ENCODE data around the gene STPG4. TPM values are rescaled to one million over a fixed set of nuclear protein-coding genes. Genes with fewer than 3 reads are reported as not detected.

Gene STPG4
- total RNA-seq, 3 donors from 2014 or later (not counting 1 experiment from before 2014, with no cell fraction given), result 0.21 to 0.65 TPM; not detected in 1

GRCh38 chr2:47196046-47196445 is 40.9 kb upstream of the STPG4 start:
- TF ChIP-seq CTCF (IDR thresholded peaks at IDR 0.05), result no peak
- intact Hi-C loops (cut with micrococcal nuclease), result no loop called here
- DNase-seq, result no peak
- H3K9me3 Mint-ChIP-seq, result no peaks in the 10 kb centered on the region
- no peak overlapping the region for H3K27ac Mint-ChIP-seq
- WGBS (ENCODE audit: insufficient coverage), result 90% methylated on average over 2 of the region's 2 CpGs
- H3K27me3 ChIP-seq (ENCODE audit: control insufficient read depth, insufficient read depth, low read length), result no peaks in the 10 kb centered on the region
- H3K36me3 Mint-ChIP-seq, result no peaks in the 10 kb centered on the region
- H3K4me1 Mint-ChIP-seq, result no peaks in the 10 kb centered on the region
- peaks cover 2 to 26% of the 10 kb centered on the region in 2 donors for H3K27me3 Mint-ChIP-seq (ENCODE audit: low read depth in 2 of 2)
- H3K27ac ChIP-seq (ENCODE audit: low read length), result no peak overlapping the region
- no peak overlapping the region for H3K4me3 ChIP-seq (ENCODE audit: low read length)
- no peaks in the 10 kb centered on the region for H3K36me3 ChIP-seq (ENCODE audit: control insufficient read depth, insufficient read depth, low read length)
- H3K4me1 ChIP-seq (ENCODE audit: control insufficient read depth, insufficient read depth, low read length), result no peaks in the 10 kb centered on the region
- H3K9me3 ChIP-seq (ENCODE audit: control insufficient read depth, insufficient read depth, low read length), result no peaks in the 10 kb centered on the region
- ATAC-seq, result no peak
- H3K4me3 Mint-ChIP-seq, result no peak overlapping the region

DNA sequence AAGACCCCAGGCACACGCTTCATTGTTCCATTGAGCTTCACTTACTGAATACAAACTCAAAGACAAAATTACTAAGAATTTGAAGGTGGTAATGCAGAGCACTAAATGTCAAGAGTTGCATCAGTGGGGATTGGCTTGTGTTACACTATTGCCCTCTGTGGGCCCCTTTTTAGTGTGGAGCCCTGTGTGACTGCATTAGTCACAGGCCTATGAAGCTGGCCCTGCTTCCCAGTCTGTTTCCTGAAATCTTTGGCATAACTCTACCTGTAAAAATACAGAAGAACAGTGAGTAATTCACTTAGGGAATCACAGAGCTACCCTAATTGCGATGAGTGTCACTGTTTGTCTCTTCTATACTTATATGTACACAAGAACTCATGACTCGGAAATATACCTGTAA is 40.0 kb upstream of the STPG4 start:
- no peak for TF ChIP-seq CTCF (IDR thresholded peaks at IDR 0.05)
- Mint-ChIP-seq H3K4me1 (no peaks in the 10 kb centered on the region), H3K4me3 (no peak overlapping the region), H3K27me3 (ENCODE audit: low read depth in 2 of 2) (peaks cover 2 to 26% of the 10 kb centered on the region in 2 donors), H3K36me3 (no peaks in the 10 kb centered on the region), H3K9me3 (no peaks in the 10 kb centered on the region), H3K27ac (no peak overlapping the region)
- no peaks in the 10 kb centered on the region for H3K9me3 ChIP-seq (ENCODE audit: control insufficient read depth, insufficient read depth, low read length)
- 100% methylated on average over 1 of the region's 3 CpGs for WGBS (ENCODE audit: insufficient coverage)
- no peaks in the 10 kb centered on the region for H3K36me3 ChIP-seq (ENCODE audit: control insufficient read depth, insufficient read depth, low read length)
- no peak overlapping the region for H3K4me3 ChIP-seq (ENCODE audit: low read length)
- intact Hi-C loops (cut with micrococcal nuclease), result no loop called here
- DNase-seq (no peak), ATAC-seq (no peak)
- H3K27me3 ChIP-seq (ENCODE audit: control insufficient read depth, insufficient read depth, low read length), result no peaks in the 10 kb centered on the region
- H3K4me1 ChIP-seq (ENCODE audit: control insufficient read depth, insufficient read depth, low read length), result no peaks in the 10 kb centered on the region
- H3K27ac ChIP-seq (ENCODE audit: low read length), result no peak overlapping the region

DNA sequence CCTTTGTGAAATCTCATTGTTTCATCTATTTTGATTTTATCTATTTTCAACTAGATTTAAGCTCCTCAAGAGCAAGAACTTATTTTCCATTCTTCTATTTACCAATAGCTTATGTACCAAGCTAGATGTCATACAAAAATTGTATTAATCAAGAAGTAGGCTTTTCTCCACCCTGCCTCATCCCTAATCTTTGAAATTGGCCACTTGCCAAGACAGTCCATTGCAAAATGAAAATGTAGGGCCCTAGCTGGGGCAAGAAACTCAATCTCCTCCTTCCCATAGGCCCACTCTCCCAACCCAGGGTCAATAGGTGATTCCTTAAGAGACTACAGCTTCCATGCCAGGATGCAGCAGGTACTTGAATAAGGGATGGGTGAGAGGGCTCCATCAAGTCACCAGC is 39.3 kb upstream of the STPG4 start:
- H3K9me3 Mint-ChIP-seq, result no peaks in the 10 kb centered on the region
- Histone ChIP-seq H3K4me3 (ENCODE audit: low read length) (no peak overlapping the region), H3K4me1 (ENCODE audit: control insufficient read depth, insufficient read depth, low read length) (no peaks in the 10 kb centered on the region), H3K27me3 (ENCODE audit: control insufficient read depth, insufficient read depth, low read length) (no peaks in the 10 kb centered on the region), H3K36me3 (ENCODE audit: control insufficient read depth, insufficient read depth, low read length) (no peaks in the 10 kb centered on the region), H3K9me3 (ENCODE audit: control insufficient read depth, insufficient read depth, low read length) (no peaks in the 10 kb centered on the region), H3K27ac (ENCODE audit: low read length) (no peak overlapping the region)
- H3K4me1 Mint-ChIP-seq, result no peaks in the 10 kb centered on the region
- ATAC-seq (no peak), DNase-seq (no peak)
- intact Hi-C loops (cut with micrococcal nuclease), result no loop called here
- no peak overlapping the region for H3K27ac Mint-ChIP-seq
- H3K4me3 Mint-ChIP-seq, result no peak overlapping the region
- H3K27me3 Mint-ChIP-seq (ENCODE audit: low read depth in 2 of 2), result peaks cover 2 to 26% of the 10 kb centered on the region in 2 donors
- TF ChIP-seq CTCF (IDR thresholded peaks at IDR 0.05), result no peak
- no peaks in the 10 kb centered on the region for H3K36me3 Mint-ChIP-seq

DNA sequence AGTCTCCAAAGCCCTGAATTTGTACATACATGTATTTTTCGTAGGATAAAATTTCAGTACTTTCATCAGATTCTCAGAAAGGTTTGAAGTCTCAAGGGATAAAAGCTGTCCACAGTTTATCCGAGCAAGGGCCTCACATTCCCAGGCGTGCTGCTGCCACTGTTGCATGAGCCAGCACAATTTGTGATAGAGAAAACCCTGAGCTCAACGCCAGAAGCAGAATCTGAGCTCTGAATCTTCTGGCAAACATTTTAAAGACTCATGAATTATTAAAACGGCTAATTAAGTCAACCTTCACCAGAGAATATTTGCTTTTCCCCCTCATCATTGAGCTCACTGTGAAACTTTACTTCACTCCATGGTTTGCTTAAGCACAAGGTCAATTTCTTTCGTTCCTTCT is 38.5 kb upstream of the STPG4 start:
- no peak for ATAC-seq
- no peaks in the 10 kb centered on the region for H3K27me3 ChIP-seq (ENCODE audit: control insufficient read depth, insufficient read depth, low read length)
- H3K27ac Mint-ChIP-seq, result no peak overlapping the region
- no peaks in the 10 kb centered on the region for H3K36me3 ChIP-seq (ENCODE audit: control insufficient read depth, insufficient read depth, low read length)
- no peaks in the 10 kb centered on the region for H3K9me3 Mint-ChIP-seq
- no peak for DNase-seq
- TF ChIP-seq CTCF (IDR thresholded peaks at IDR 0.05), result no peak
- no peaks in the 10 kb centered on the region for H3K9me3 ChIP-seq (ENCODE audit: control insufficient read depth, insufficient read depth, low read length)
- no peaks in the 10 kb centered on the region for H3K4me1 ChIP-seq (ENCODE audit: control insufficient read depth, insufficient read depth, low read length)
- H3K4me1 Mint-ChIP-seq, result no peaks in the 10 kb centered on the region
- H3K4me3 Mint-ChIP-seq, result no peak overlapping the region
- intact Hi-C loops (cut with micrococcal nuclease), result no loop called here
- peaks cover 2 to 26% of the 10 kb centered on the region in 2 donors for H3K27me3 Mint-ChIP-seq (ENCODE audit: low read depth in 2 of 2)
- WGBS (ENCODE audit: insufficient coverage), result 92% methylated on average over 6 of the region's 6 CpGs
- no peak overlapping the region for H3K4me3 ChIP-seq (ENCODE audit: low read length)
- no peaks in the 10 kb centered on the region for H3K36me3 Mint-ChIP-seq
- H3K27ac ChIP-seq (ENCODE audit: low read length), result no peak overlapping the region
